ENCODE results near the gene KLHDC7A. TPM values are rescaled to one million over a fixed set of nuclear protein-coding genes. Genes with fewer than 3 reads are reported as not detected.

Gene KLHDC7A
- total RNA-seq, 1 donor from 2014 or later, result not detected

- peaks cover 15% of the 10 kb centered on the region for H3K27me3 Mint-ChIP-seq
- CTCF ChIA-PET, result no interaction called here
- no peaks in the 10 kb centered on the region for H3K36me3 Mint-ChIP-seq (ENCODE audit: low read depth)
- H3K4me3 Mint-ChIP-seq, result no peak overlapping the region
- no peak for TF ChIP-seq CTCF (IDR thresholded peaks at IDR 0.05)
- ATAC-seq (ENCODE audit: low read depth) (no peak), DNase-seq (no peak)
- peaks cover 2% of the 10 kb centered on the region for H3K9me3 Mint-ChIP-seq
- H3K27ac Mint-ChIP-seq, result no peak overlapping the region
- POLR2A ChIA-PET, result no interaction called here
- intact Hi-C loops (cut with micrococcal nuclease), result no loop called here
- H3K4me1 Mint-ChIP-seq, result no peaks in the 10 kb centered on the region
Measured at GRCh38 chr1:18464665-18465050, 16.1 kb upstream of the KLHDC7A start.

GRCh38 chr1:18466676-18467075, 14.1 kb upstream of the KLHDC7A start:
- DNase-seq (no peak), ATAC-seq (ENCODE audit: low read depth) (no peak)
- Mint-ChIP-seq H3K27me3 (peaks cover 6% of the 10 kb centered on the region), H3K4me3 (no peak overlapping the region), H3K9me3 (peaks cover 2% of the 10 kb centered on the region), H3K36me3 (ENCODE audit: low read depth) (no peaks in the 10 kb centered on the region), H3K4me1 (no peaks in the 10 kb centered on the region), H3K27ac (no peak overlapping the region)
- TF ChIP-seq CTCF (IDR thresholded peaks at IDR 0.05), result no peak
- intact Hi-C loops (cut with micrococcal nuclease), result no loop called here
- POLR2A ChIA-PET, result interaction anchor here (0.6 kb wide), 1 partner anchor 137 kb away, joined by 4 read pairs; no protein-coding TSS in a partner anchor
- CTCF ChIA-PET, result no interaction called here

GRCh38 chr1:18468570-18468969, 12.2 kb upstream of the KLHDC7A start:
- no peak overlapping the region for H3K4me3 Mint-ChIP-seq
- H3K27me3 Mint-ChIP-seq, result peaks cover 6% of the 10 kb centered on the region
- TF ChIP-seq CTCF (IDR thresholded peaks at IDR 0.05), result no peak
- POLR2A ChIA-PET, result no interaction called here
- intact Hi-C loops (cut with micrococcal nuclease), result no loop called here
- H3K36me3 Mint-ChIP-seq (ENCODE audit: low read depth), result no peaks in the 10 kb centered on the region
- no peak overlapping the region for H3K27ac Mint-ChIP-seq
- H3K9me3 Mint-ChIP-seq, result peaks cover 2% of the 10 kb centered on the region
- CTCF ChIA-PET, result no interaction called here
- ATAC-seq (ENCODE audit: low read depth), result no peak
- no peak for DNase-seq
- H3K4me1 Mint-ChIP-seq, result no peaks in the 10 kb centered on the region

- ATAC-seq (ENCODE audit: low read depth) (no peak), DNase-seq (no peak)
- Mint-ChIP-seq H3K9me3 (peaks cover 2% of the 10 kb centered on the region), H3K27ac (no peak overlapping the region), H3K4me1 (no peaks in the 10 kb centered on the region), H3K36me3 (ENCODE audit: low read depth) (no peaks in the 10 kb centered on the region), H3K27me3 (peaks cover 6% of the 10 kb centered on the region), H3K4me3 (no peak overlapping the region)
- intact Hi-C loops (cut with micrococcal nuclease), result no loop called here
- CTCF ChIA-PET, result no interaction called here
- POLR2A ChIA-PET, result no interaction called here
- no peak for TF ChIP-seq CTCF (IDR thresholded peaks at IDR 0.05)
Measured at GRCh38 chr1:18469514-18469913, 11.2 kb upstream of the KLHDC7A start.

- no peak for ATAC-seq (ENCODE audit: low read depth)
- no peaks in the 10 kb centered on the region for H3K4me1 Mint-ChIP-seq
- no peak overlapping the region for H3K27ac Mint-ChIP-seq
Measured at GRCh38 chr1:18470671-18471355, 9.9 kb upstream of the KLHDC7A start.

More at GRCh38 chr1:18470671-18471355, 9.9 kb upstream of the KLHDC7A start:
- peaks cover 2% of the 10 kb centered on the region for H3K9me3 Mint-ChIP-seq
- CTCF ChIA-PET, result interaction anchor here (1.4 kb wide), 1 partner anchor 10 kb away, joined by 3 read pairs; the partner anchor contains the start of gene KLHDC7A
- intact Hi-C loops (cut with micrococcal nuclease), result no loop called here
- no peak for DNase-seq
- no peak for TF ChIP-seq CTCF (IDR thresholded peaks at IDR 0.05)
- peaks cover 9% of the 10 kb centered on the region for H3K27me3 Mint-ChIP-seq
- H3K36me3 Mint-ChIP-seq (ENCODE audit: low read depth), result no peaks in the 10 kb centered on the region
- POLR2A ChIA-PET, result no interaction called here
- no peak overlapping the region for H3K4me3 Mint-ChIP-seq
